ENCODE results near the gene SPRED1.
A peak's percentile ranks its signal among the peaks of the same experiment; 100 is the strongest.

The SPRED1 gene

DNA sequence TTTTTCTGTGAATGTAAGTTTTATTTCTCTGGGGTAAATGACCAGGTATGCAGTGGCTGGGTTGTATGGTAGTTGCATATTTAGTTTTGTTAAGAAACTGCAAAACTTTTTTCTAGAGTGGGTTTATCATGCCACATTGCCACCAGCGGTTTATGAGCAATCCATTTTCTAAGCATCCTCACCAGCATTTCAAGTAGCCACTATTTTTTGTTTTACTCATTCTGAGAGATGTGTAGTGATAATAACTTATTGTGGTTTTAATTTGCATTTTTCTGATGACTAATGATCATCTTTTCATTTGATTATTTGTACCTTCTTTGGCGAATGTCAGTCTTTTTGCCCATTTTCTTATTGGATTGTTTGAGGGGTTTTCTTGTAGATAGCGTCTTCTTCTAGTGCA lies 56.2 kb downstream of the SPRED1 start:
- DNase-seq (ENCODE audit: low read depth): no peak

DNA sequence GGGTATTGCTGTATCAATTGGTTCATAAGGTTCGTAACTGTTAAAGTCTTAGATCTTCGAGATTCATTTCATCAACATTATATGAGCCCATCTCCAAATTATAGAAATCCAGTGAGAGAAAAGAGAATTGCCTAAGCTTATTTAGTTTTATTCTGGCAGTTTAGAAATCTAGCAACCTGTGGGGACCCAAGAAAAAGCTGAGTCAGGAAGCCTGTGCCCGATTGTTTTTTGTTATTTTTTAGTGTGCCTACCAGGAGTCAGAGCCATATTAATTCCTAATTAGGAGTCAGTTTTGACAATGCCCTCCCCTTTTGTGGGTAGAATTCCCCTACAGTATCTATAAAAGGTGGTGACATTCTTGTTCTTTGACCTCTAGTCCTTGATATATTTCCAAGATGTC lies 59.6 kb downstream of the SPRED1 start:
- DNase-seq (ENCODE audit: low read depth): no peak
- H3K4me3 ChIP-seq (ENCODE audit: low read length): no peak overlapping the region
- TF ChIP-seq, protein P1, sequence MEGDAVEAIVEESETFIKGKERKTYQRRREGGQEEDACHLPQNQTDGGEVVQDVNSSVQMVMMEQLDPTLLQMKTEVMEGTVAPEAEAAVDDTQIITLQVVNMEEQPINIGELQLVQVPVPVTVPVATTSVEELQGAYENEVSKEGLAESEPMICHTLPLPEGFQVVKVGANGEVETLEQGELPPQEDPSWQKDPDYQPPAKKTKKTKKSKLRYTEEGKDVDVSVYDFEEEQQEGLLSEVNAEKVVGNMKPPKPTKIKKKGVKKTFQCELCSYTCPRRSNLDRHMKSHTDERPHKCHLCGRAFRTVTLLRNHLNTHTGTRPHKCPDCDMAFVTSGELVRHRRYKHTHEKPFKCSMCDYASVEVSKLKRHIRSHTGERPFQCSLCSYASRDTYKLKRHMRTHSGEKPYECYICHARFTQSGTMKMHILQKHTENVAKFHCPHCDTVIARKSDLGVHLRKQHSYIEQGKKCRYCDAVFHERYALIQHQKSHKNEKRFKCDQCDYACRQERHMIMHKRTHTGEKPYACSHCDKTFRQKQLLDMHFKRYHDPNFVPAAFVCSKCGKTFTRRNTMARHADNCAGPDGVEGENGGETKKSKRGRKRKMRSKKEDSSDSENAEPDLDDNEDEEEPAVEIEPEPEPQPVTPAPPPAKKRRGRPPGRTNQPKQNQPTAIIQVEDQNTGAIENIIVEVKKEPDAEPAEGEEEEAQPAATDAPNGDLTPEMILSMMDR (IDR thresholded peaks at IDR 0.05; ENCODE audit: insufficient read depth, low read depth, low read length, missing control alignments): no peak

More for the DNA sequence above, 56.2 kb downstream of the SPRED1 start:
- no peak overlapping the region for H3K4me3 ChIP-seq (ENCODE audit: low read length)
- TF ChIP-seq, protein P1 (IDR thresholded peaks at IDR 0.05; ENCODE audit: insufficient read depth, low read depth, low read length, missing control alignments): no peak

DNA sequence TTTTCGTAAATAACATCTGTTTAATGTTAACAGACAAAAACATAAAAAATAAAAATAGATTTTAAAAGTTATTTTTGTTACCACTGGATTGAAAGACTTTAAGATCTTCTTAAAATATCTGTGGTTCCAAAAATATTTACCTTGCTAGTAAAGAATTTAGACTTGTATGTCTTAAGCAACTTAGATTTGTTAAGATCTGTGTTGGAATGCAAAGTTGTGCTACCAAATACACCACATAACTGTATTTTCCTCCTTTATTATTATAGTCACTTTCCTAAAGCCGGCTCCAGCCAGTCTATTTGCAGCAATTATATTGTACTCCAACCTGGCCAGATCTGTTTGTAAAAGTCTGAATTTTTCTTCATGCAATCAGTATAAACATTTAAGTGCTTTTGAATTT lies 63.7 kb downstream of the SPRED1 start:
- TF ChIP-seq, protein P1 (IDR thresholded peaks at IDR 0.05; ENCODE audit: insufficient read depth, low read depth, low read length, missing control alignments): no peak
- DNase-seq (ENCODE audit: low read depth): no peak
- H3K4me3 ChIP-seq (ENCODE audit: low read length): no peak overlapping the region

DNA sequence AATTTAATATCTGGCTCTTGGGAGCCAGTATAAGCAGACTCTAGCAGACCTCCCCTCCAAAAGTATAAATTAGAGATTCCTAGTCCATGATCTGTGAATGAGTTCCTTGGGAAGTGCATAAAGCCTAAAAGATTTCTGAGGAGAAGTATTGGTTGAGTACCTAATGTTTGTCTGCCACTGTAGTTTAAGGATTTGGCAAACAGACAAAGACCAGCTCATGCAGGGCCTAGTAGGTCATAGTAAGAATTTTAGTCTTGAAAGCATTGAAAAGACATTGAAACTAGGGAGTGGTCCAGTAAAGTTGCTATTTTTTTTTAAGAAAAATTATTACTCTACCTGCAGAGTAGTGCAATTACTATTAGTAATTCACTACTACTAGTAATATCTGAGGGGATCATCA lies 67.5 kb downstream of the SPRED1 start:
- DNase-seq (ENCODE audit: low read depth): no peak
- TF ChIP-seq, protein P1 (IDR thresholded peaks at IDR 0.05; ENCODE audit: insufficient read depth, low read depth, low read length, missing control alignments): no peak
- no peak overlapping the region for H3K4me3 ChIP-seq (ENCODE audit: low read length)

DNA sequence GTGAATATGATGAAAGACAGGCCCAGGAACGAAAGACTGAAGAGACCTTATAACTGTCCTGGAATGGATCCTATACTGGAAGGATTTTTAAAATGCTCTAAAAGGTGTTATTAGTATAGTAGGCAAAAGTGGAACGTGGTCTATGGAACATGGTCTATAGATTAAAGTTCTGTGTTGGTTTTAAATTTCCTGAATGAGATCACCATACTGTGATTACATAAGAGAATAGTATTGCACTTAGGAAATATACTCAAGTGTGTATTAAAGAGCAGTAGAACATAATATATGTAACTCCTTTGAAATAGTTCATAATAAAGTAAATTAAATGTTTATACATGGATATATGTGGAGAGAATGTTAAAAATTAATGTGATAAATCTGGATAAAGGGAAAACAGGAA lies 68.2 kb downstream of the SPRED1 start:
- no peak overlapping the region for H3K4me3 ChIP-seq (ENCODE audit: low read length)
- TF ChIP-seq, protein P1 (IDR thresholded peaks at IDR 0.05; ENCODE audit: insufficient read depth, low read depth, low read length, missing control alignments): no peak
- peak; percentile 24 for DNase-seq (ENCODE audit: low read depth)

DNA sequence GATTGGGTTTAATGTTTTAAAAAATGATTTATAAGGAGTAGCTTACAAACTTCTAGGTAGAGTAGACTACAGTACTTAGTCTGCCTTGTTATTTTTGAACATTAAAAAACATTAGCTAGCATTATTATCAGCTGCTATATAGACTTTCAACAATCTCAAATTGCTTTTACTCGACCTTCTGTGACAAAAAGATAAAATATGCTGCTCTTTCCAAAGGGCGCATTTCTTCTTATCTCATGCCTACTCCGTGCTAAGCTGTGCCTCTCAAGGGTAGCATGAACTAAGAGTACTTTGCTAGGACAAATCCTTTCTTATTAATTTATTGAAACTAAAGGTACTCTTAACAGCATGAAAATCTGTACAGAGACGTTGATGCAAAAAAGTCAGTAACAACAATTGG lies 71.3 kb downstream of the SPRED1 start:
- no peak overlapping the region for H3K4me3 ChIP-seq (ENCODE audit: low read length)
- DNase-seq (ENCODE audit: low read depth): no peak
- TF ChIP-seq, protein P1 (IDR thresholded peaks at IDR 0.05; ENCODE audit: insufficient read depth, low read depth, low read length, missing control alignments): no peak

DNA sequence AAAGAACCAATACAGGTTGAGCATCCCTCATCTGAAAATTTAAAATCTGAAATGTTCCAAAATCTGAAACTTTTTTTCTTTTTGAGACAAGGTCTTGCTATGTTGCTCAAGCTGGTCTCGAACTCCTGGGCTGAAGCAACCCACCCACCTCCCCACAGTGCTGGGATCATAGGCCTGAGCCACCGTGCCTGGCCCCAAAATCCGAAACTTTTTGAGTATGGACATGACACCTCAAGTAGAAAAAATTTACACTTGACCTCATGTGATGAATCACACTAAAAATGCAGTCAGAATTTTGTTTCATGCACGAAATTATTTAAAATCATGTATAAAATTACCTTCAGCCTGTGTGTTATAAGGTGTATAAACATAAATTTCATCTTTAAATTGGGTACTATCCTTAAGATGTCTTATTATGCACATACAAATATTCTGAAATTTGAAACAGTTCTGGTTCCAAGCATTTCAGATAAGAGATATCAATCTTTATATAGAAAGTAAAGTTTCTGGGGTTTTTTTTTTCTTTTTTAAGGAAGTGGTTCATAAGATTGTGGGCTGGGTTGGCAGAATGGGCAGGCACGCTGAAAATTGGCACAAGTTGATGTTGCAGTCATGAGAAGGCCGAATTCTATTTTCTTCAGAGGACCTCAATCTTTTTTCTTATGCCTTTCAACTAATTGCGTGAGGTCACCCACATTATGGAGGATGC lies 72.5 kb downstream of the SPRED1 start:
- DNase-seq (ENCODE audit: low read depth): no peak
- TF ChIP-seq, protein P1 (IDR thresholded peaks at IDR 0.05; ENCODE audit: insufficient read depth, low read depth, low read length, missing control alignments): no peak
- no peak overlapping the region for H3K4me3 ChIP-seq (ENCODE audit: low read length)

All from epithelial cell of esophagus (primary cell).